Omental fat pad (tissue), 4 donors: ENCODE results near the gene ARHGAP42. TPM values are rescaled to one million over a fixed set of nuclear protein-coding genes. Genes with fewer than 3 reads are reported as not detected.

Experiments
- ATAC-seq: fragments of 150-250 bp; one replicate; pipeline ENCODE4 v1.9.1; 2016; ENCODE audit warnings: mild to moderate bottlenecking, moderate library complexity; ENCODE audit not compliant: low FRiP score
- DNase-seq: peaks from one replicate; pipeline ENCODE4 v3.0.0-alpha.2; 2019; ENCODE audit warnings: low spot score
- CTCF ChIP-seq, 3 donors: fragments of 450-650 bp; IDR thresholded peaks; one replicate each; pipeline ENCODE4 v1.5.1; 2016 to 2017; ENCODE audit warnings: antibody characterized with exemption in 3 of 3, mild to moderate bottlenecking in 3 of 3, moderate library complexity in 2 of 3
- small RNA-seq: library from RNA; depleted of rRNA; stranded (forward); fragments of <200 nt; gene quantifications from one replicate; pipeline ENCODE3, GENCODE V24; 2016
- total RNA-seq, 4 donors: library from RNA; depleted of rRNA; stranded (reverse); fragments of >200 nt; gene quantifications; one replicate each; pipeline ENCODE4 v1.1.0, GENCODE V29; 2016

The ARHGAP42 gene
- total RNA-seq, 4 donors from 2014 or later, result 9.6 to 47.4 (median 15.7) TPM

GRCh38 chr11:101030692-101031091, 343.6 kb downstream of the ARHGAP42 start:
- no peak for ATAC-seq
- no peak for DNase-seq
- TF ChIP-seq CTCF (IDR thresholded peaks at IDR 0.05), result no peak

DNA sequence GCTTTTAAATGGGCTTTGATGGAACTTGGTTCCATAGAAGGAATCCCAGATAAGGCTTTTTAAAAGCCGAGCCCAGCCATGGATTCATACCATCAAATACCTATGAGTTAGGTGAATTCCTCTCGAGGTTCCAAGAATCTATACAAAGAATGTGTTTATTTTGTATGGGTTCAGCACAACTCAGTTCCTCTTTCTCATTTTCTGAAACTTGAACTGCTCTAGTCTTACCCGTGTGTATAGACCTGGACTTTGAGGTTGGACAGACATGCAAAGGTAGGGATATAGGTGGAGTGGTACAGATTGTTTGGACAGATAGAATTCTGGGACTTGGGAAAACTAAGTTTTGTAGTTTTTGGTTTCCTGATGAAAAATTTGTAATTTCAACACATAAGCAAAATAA, 344.6 kb downstream of the ARHGAP42 start:
- DNase-seq (no peak), ATAC-seq (no peak)
- no peak for TF ChIP-seq CTCF (IDR thresholded peaks at IDR 0.05)

DNA sequence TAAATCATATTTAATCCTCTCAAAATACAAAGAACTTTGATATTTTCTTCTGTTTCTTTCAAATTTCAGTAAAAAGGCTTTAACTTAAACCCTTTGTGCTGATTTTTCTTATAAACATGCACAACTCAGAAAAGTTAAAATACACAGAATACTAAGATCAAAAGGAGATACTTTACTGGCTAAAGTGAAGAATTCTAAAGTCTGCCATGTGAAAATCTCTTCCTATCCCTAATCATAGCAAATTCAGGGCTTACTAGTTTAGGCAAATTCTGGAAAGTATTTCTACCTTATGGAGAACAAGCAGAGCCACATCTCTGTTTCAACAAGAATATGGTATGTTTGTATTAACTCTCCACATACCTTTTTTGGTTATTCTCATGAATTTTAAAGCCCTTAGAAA, 345.9 kb downstream of the ARHGAP42 start:
- ATAC-seq (no peak), DNase-seq (no peak)
- no peak for TF ChIP-seq CTCF (IDR thresholded peaks at IDR 0.05)

DNA sequence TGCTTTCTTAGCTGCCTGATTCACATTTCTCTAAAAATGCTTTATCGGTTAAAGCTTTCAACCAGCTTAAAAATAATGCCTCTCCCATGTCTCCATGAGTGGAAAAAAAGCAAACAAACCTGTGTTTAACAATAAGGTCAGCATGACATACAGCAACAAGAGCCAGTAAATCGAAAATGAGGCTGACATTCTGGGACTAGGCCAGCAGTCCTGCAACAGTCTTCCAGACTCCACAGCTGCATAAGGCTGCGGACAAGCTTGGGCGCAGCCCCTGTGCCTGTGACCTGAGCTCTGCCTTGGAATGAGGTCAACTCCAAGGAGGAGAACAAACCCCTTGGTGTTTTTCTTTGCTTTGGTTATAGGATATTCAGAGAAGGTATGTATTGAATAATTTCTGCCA, 347.0 kb downstream of the ARHGAP42 start:
- TF ChIP-seq CTCF (IDR thresholded peaks at IDR 0.05), result no peak
- ATAC-seq (no peak), DNase-seq (no peak)

DNA sequence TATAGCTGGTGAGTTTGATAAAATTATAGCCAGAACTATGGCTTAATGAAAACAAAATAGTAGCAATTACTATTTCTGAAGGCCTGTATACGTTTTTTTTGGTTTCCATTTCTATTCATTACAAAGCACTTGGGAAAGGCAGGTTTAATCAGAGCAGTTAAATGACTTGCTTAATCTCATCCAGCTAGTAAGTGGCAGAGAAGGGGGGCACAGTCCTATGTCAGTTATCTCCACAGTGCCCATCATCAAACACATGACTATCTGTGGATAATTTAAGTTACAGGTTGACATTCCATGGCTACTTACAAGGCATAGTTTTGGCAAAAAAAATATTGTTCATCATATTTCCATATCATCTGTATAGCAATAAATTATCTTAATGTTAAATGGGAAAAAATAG, 348.8 kb downstream of the ARHGAP42 start:
- no peak for DNase-seq
- no peak for TF ChIP-seq CTCF (IDR thresholded peaks at IDR 0.05)
- ATAC-seq, result no peak

Small RNA genes within 50 kb of the gene (small RNA-seq; reads per million reads assigned to genes)
- not detected for gene RN7SL222P
